BE2C (cell line): Measurements from ENCODE around the gene MYLIP.
A peak's percentile ranks its signal among the peaks of the same experiment; 100 is the strongest.

Source experiments
- DNase-seq: peaks from one replicate; pipeline ENCODE4 v3.0.0-alpha.2; 2020
- H3K27me3 ChIP-seq: fragments of 250-450 bp; sonication (Bioruptor Pico); 2 replicates; pipeline ENCODE4 v1.5.1; 2020; ENCODE audit warnings: mild to moderate bottlenecking
- H3K36me3 ChIP-seq: fragments of 250-450 bp; sonication (Bioruptor Pico); 2 replicates; pipeline ENCODE4 v1.5.1; 2020; ENCODE audit warnings: mild to moderate bottlenecking
- H3K4me1 ChIP-seq: fragments of 250-450 bp; sonication (Bioruptor Pico); 2 replicates; pipeline ENCODE4 v1.5.1; 2020
- H3K4me3 ChIP-seq: 2 replicates; pipeline ENCODE4 v1.5.1; 2011; ENCODE audit warnings: low read depth, low read length
- H3K9me3 ChIP-seq: fragments of 250-450 bp; sonication (Bioruptor Pico); 2 replicates; pipeline ENCODE4 v1.5.1; 2020
- CTCF ChIP-seq: IDR thresholded peaks from 2 replicates; pipeline ENCODE4 v1.5.1; 2012; ENCODE audit warnings: mild to moderate bottlenecking, low read depth, low read length

Gene MYLIP

GRCh38 chr6:16148498-16148897 lies 19.6 kb downstream of the MYLIP start:
- no peak for DNase-seq
- TF ChIP-seq CTCF = no peak
- H3K4me1 ChIP-seq = no peaks in the 10 kb centered on the region

DNA sequence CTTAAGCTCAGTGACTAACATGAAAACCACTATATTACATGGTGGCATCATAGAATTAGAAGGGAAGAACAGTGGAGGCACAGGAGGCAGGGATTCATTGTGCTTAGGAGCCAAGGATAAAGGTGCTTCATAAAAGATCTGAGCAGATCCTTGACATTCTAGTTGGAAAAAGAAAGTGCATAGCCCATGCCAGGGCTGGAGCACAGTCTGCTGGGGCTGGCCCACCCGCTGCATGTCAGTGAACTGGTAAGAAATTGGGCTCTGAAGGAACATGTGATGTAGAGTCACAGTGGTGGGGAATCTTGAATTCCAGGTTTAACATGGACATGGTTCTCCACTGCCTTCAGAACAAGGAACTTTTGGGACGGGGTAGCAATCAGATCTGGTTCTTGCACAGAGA lies 20.4 kb downstream of the MYLIP start:
- H3K4me3 ChIP-seq = no peak overlapping the region
- H3K9me3 ChIP-seq = no peaks in the 10 kb centered on the region
- TF ChIP-seq CTCF = no peak
- H3K36me3 ChIP-seq = peaks cover 29% of the 10 kb centered on the region
- H3K27me3 ChIP-seq = no peaks in the 10 kb centered on the region
- no peak for DNase-seq
- H3K4me1 ChIP-seq = no peaks in the 10 kb centered on the region

More at GRCh38 chr6:16148498-16148897, 19.6 kb downstream of the MYLIP start:
- no peaks in the 10 kb centered on the region for H3K9me3 ChIP-seq
- H3K36me3 ChIP-seq = peaks cover 34% of the 10 kb centered on the region
- no peak overlapping the region for H3K4me3 ChIP-seq
- H3K27me3 ChIP-seq = no peaks in the 10 kb centered on the region

- Histone ChIP-seq H3K27me3 (no peaks in the 10 kb centered on the region), H3K36me3 (peaks cover 22% of the 10 kb centered on the region), H3K4me3 (no peak overlapping the region), H3K9me3 (no peaks in the 10 kb centered on the region), H3K4me1 (no peaks in the 10 kb centered on the region)
- DNase-seq = no peak
- no peak for TF ChIP-seq CTCF
Measured at GRCh38 chr6:16150098-16150497, 21.2 kb downstream of the MYLIP start.

DNA sequence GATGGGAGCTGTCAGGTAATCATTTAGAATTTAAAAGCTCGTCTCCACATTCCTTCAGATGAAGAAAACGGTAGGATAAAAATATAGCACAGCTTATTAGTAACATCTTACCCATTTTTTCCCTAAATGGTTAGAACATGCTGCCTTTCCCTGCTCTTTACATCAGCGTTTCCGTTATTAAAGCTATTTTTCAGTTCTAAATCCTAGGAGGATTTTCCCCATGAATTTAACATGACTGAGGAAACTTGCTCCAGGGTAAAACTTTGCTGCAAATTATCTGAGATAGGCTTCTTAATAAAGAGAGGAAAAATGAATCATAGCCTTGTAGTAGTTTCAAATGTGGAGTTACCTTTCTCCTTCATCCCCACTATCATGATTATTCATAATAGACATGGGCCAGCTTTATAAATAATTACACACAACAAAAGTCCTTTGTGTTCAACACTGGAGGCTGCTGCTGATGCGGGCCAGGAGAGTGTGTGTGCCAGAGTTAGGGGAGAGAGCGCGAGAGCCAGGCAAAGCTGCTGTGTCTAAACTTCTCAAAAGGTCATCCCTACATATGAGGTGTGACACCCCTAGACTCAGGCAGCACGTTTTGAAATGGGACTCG lies 24.4 kb downstream of the MYLIP start:
- DNase-seq = no peak
- no peak overlapping the region for H3K4me3 ChIP-seq
- H3K9me3 ChIP-seq = no peaks in the 10 kb centered on the region
- no peak for TF ChIP-seq CTCF
- H3K36me3 ChIP-seq = no peaks in the 10 kb centered on the region
- H3K4me1 ChIP-seq = peaks cover 9% of the 10 kb centered on the region
- H3K27me3 ChIP-seq = no peaks in the 10 kb centered on the region

- Histone ChIP-seq H3K9me3 (no peaks in the 10 kb centered on the region), H3K27me3 (no peaks in the 10 kb centered on the region), H3K36me3 (no peaks in the 10 kb centered on the region), H3K4me3 (no peak overlapping the region), H3K4me1 (peaks cover 9% of the 10 kb centered on the region)
- TF ChIP-seq CTCF = no peak
- no peak for DNase-seq
Measured at GRCh38 chr6:16154904-16155303, 26.0 kb downstream of the MYLIP start.

DNA sequence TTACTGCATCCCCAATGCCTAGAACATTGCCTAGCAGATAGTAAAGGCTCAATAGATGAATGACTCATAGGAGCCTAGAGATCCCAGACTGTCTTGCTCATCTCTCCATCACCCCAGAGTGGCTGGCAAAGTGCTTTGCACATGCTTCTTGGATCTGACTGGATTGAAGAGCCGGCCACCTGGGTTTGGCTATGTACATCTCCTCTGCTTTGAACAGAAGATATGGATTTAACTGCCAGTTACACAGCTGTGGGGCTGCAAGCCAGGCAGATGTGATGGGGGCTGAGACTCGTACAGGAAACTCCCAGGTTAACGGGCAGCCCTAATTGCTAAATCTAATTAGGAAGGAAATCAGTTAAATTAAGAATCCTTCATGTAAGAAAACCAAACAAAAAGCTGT lies 28.6 kb downstream of the MYLIP start:
- peak overlapping the region; percentile 14 for H3K4me3 ChIP-seq
- DNase-seq = no peak
- H3K36me3 ChIP-seq = no peaks in the 10 kb centered on the region
- H3K27me3 ChIP-seq = no peaks in the 10 kb centered on the region
- no peaks in the 10 kb centered on the region for H3K9me3 ChIP-seq
- peaks cover 9% of the 10 kb centered on the region for H3K4me1 ChIP-seq
- no peak for TF ChIP-seq CTCF
